ENCODE measurements around the gene ALDH18A1. TPM values are rescaled to one million over a fixed set of nuclear protein-coding genes. Genes with fewer than 3 reads are reported as not detected.

The ALDH18A1 gene
- total RNA-seq, 1 experiment from 2014 or later: 50.1 TPM

DNA sequence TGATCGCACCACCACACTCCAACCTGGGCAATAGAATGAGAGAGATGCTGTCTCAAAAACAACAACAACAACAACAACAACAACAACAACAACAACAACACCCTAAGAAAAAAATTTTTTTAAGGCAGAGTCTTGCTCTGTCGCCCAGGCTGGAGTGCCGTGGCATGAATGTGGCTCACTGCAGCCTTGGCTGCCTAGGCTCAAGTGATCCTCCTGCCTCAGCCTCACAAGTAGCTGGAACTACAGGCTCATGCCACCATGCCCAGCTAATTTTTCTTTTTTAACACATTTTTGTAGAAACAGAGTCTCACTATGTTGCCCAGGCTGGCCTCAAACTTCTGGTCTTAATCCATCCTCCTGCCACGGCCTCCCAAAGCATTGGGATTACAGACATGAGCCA, 18.6 kb downstream of the ALDH18A1 start:
- TF ChIP-seq, protein P1, sequence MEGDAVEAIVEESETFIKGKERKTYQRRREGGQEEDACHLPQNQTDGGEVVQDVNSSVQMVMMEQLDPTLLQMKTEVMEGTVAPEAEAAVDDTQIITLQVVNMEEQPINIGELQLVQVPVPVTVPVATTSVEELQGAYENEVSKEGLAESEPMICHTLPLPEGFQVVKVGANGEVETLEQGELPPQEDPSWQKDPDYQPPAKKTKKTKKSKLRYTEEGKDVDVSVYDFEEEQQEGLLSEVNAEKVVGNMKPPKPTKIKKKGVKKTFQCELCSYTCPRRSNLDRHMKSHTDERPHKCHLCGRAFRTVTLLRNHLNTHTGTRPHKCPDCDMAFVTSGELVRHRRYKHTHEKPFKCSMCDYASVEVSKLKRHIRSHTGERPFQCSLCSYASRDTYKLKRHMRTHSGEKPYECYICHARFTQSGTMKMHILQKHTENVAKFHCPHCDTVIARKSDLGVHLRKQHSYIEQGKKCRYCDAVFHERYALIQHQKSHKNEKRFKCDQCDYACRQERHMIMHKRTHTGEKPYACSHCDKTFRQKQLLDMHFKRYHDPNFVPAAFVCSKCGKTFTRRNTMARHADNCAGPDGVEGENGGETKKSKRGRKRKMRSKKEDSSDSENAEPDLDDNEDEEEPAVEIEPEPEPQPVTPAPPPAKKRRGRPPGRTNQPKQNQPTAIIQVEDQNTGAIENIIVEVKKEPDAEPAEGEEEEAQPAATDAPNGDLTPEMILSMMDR (IDR thresholded peaks at IDR 0.05; ENCODE audit: unreplicated experiment): no peak
- DNase-seq: no peak
- no TSS peak for BruUV-seq (replicated peaks)
- peaks cover 10% of the 10 kb centered on the region for H3K36me3 Mint-ChIP-seq (ENCODE audit: insufficient read depth, unreplicated experiment)
- H3K27ac Mint-ChIP-seq (ENCODE audit: unreplicated experiment): no peak overlapping the region
- intact Hi-C loops (cut with micrococcal nuclease; ENCODE audit: unreplicated experiment): no loop called here
- H3K27me3 Mint-ChIP-seq (ENCODE audit: unreplicated experiment): no peaks in the 10 kb centered on the region
- no peak overlapping the region for H3K4me3 Mint-ChIP-seq (ENCODE audit: low read depth, unreplicated experiment)
- H3K4me1 Mint-ChIP-seq (ENCODE audit: low read depth, unreplicated experiment): no peaks in the 10 kb centered on the region
- CTCF ChIA-PET: no interaction called here
- no peaks in the 10 kb centered on the region for H3K9me3 Mint-ChIP-seq (ENCODE audit: low read depth, unreplicated experiment)

DNA sequence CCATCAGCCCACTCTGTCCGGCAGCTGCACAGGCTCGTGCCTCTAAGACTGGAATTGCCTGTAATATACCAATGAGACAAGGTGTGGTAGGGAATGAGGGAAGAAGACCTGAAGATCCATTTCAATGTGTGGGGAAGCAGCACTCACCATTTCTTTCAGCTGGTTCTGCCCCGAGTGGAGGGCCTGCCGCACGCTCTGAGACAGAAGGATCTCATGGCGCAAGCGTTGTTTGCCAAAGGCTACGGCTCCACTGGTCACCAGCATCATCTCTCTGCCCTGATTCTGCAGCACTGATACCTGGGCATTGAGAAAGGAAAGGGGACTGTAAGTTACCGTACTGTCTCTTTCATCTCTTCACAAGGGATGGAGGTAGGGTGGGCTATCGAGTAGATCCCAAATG, 19.4 kb downstream of the ALDH18A1 start:
- BruUV-seq (replicated peaks): no TSS peak
- no peak overlapping the region for H3K4me3 Mint-ChIP-seq (ENCODE audit: low read depth, unreplicated experiment)
- peaks cover 10% of the 10 kb centered on the region for H3K36me3 Mint-ChIP-seq (ENCODE audit: insufficient read depth, unreplicated experiment)
- no peaks in the 10 kb centered on the region for H3K27me3 Mint-ChIP-seq (ENCODE audit: unreplicated experiment)
- H3K4me1 Mint-ChIP-seq (ENCODE audit: low read depth, unreplicated experiment): no peaks in the 10 kb centered on the region
- TF ChIP-seq, protein P1 (IDR thresholded peaks at IDR 0.05; ENCODE audit: unreplicated experiment): no peak
- CTCF ChIA-PET: no interaction called here
- no peak overlapping the region for H3K27ac Mint-ChIP-seq (ENCODE audit: unreplicated experiment)
- intact Hi-C loops (cut with micrococcal nuclease; ENCODE audit: unreplicated experiment): no loop called here
- no peaks in the 10 kb centered on the region for H3K9me3 Mint-ChIP-seq (ENCODE audit: low read depth, unreplicated experiment)
- DNase-seq: no peak

- no peaks in the 10 kb centered on the region for H3K36me3 Mint-ChIP-seq (ENCODE audit: insufficient read depth, unreplicated experiment)
- intact Hi-C loops (cut with micrococcal nuclease; ENCODE audit: unreplicated experiment): no loop called here
- no TSS peak for BruUV-seq (replicated peaks)
- TF ChIP-seq, protein P1 (IDR thresholded peaks at IDR 0.05; ENCODE audit: unreplicated experiment): no peak
- no peak overlapping the region for H3K27ac Mint-ChIP-seq (ENCODE audit: unreplicated experiment)
- peaks cover under 1% of the 10 kb centered on the region for H3K4me1 Mint-ChIP-seq (ENCODE audit: low read depth, unreplicated experiment)
- no peak for DNase-seq
- CTCF ChIA-PET: no interaction called here
- no peaks in the 10 kb centered on the region for H3K27me3 Mint-ChIP-seq (ENCODE audit: unreplicated experiment)
- H3K9me3 Mint-ChIP-seq (ENCODE audit: low read depth, unreplicated experiment): no peaks in the 10 kb centered on the region
- no peak overlapping the region for H3K4me3 Mint-ChIP-seq (ENCODE audit: low read depth, unreplicated experiment)
Measured at GRCh38 chr10:95635319-95635733, 21.2 kb downstream of the ALDH18A1 start.

DNA sequence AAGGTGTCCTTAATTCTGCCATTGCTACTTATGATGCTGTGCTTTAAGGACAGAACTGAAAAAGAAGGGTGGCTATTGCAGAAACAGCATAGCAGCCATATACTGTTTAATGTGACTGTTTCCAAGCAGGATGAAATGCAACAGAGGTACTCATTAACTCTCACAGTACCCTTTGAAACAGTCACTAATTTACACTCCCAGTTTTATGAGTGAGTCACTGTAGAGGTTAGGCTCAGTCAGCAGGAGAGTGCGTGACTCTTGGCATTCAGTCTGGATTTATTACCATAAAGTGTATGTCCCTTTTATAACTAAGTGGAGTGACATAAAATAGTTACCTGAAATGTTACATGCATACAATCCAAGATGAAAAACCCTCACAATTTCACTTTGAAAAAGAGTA, 27.7 kb downstream of the ALDH18A1 start:
- CTCF ChIA-PET: no interaction called here
- DNase-seq: peak; percentile 10
- H3K4me3 Mint-ChIP-seq (ENCODE audit: low read depth, unreplicated experiment): peak overlapping the region; percentile 57
- intact Hi-C loops (cut with micrococcal nuclease; ENCODE audit: unreplicated experiment): no loop called here
- no peaks in the 10 kb centered on the region for H3K27me3 Mint-ChIP-seq (ENCODE audit: unreplicated experiment)
- H3K9me3 Mint-ChIP-seq (ENCODE audit: low read depth, unreplicated experiment): no peaks in the 10 kb centered on the region
- peaks cover 24% of the 10 kb centered on the region for H3K4me1 Mint-ChIP-seq (ENCODE audit: low read depth, unreplicated experiment)
- H3K36me3 Mint-ChIP-seq (ENCODE audit: insufficient read depth, unreplicated experiment): peaks cover 33% of the 10 kb centered on the region
- BruUV-seq (replicated peaks): no TSS peak
- TF ChIP-seq, protein P1 (IDR thresholded peaks at IDR 0.05; ENCODE audit: unreplicated experiment): no peak
- H3K27ac Mint-ChIP-seq (ENCODE audit: unreplicated experiment): peak overlapping the region; percentile 87
